HG02943 (cell line): ENCODE data around the gene IL15RA.
"Not testable (repeated sequence)": the region's sequence is repeated elsewhere in the genome, so short reads cannot be mapped to it uniquely, and the experiment has no call there.

Experiments used
- ATAC-seq: cut with Tn5 transposase; IDR thresholded peaks from one replicate; pipeline ENCODE4 v1.9.1; 2021; ENCODE audit warnings: mild to moderate bottlenecking, low read depth, moderate library complexity; ENCODE audit not compliant: unreplicated experiment

IL15RA gene

DNA sequence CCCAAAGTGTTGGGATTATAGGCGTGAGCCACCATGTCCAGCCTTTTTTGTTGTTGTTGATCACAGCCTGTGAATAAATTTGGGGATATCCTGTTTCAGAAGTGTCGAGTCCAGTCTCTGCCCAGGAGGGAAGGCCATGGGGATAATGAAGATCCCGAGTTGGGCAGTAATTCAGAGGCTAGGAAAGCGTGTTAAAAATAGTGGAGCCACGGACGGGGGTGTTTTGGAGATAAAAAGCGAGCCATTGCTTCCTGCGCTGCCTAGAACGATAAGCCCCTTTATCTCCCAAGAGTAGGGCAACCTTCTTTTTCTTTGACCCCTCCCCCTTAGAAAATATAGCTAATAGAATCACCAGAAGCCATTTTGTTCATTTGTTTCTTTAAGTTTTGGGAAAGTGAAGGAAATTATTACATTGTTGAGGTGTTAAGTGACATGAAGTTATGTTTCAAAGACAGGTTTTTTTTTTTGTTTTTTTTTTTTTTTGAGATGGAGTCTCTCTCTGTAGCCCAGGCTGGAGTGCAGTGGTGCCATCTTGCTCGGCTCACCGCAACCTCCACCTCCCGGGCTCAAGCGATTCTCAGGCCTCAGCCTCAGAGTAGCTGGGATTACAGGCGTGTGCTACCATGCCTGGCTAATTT is 43.3 kb downstream of the IL15RA start:
- no peak for ATAC-seq

DNA sequence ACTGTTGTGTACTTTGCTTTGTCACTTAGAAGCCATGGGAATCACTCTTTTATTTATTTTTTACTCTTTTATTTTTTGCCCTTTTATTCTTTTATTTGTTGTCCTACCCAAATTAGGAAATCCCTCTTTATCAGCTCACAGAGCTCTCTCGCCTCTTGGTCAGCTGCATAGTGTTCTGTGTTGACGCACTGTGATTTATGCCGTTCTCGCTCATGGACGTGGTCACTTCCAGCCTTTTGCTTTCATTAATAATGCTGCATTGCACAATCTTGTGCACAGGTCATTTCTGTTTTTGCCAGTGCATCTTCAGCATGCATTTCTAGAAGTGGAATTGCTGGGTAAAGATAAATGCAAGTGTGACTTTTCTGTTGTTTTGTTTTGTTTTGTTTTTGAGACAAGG is 45.0 kb downstream of the IL15RA start:
- ATAC-seq = no peak

DNA sequence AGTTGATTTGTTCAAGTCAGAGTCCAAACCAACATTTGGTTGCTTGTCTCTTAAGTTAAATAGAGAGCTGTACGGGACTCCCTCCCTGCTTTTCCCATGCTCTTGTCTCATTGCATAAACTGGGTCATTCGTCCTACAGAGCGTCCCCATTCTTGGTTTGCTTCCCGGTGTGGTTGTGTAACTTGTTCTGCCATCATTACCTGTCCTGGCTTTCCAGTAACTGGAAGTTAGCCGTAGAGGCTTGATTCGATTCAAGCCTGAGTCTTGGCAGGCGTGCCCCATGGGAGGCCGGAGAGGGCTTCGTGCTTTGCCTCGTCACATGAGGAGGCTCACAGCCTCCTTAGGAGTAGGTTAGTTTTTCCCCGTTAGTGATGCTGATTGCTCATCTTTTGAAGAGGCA is 47.1 kb downstream of the IL15RA start:
- ATAC-seq = no peak

DNA sequence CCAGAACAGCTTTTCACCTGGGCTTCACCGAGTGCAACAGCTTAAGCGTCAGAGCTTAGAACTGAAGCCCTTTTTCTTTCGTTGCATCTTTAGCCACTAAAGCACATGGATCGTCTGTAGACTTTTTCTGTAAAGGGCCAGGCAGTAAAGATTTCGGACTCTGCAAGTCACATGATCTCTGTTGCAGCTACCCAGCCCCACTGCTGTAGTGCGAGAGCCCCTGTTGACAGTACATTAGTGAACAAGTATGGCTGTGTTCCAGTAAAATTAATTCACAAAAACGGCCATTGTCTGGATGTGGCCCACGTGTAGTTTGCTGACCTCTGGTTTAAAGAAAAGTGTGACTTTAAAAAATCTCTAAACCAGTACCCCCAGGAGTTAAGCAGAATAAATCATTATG is 47.9 kb downstream of the IL15RA start:
- ATAC-seq = no peak

DNA sequence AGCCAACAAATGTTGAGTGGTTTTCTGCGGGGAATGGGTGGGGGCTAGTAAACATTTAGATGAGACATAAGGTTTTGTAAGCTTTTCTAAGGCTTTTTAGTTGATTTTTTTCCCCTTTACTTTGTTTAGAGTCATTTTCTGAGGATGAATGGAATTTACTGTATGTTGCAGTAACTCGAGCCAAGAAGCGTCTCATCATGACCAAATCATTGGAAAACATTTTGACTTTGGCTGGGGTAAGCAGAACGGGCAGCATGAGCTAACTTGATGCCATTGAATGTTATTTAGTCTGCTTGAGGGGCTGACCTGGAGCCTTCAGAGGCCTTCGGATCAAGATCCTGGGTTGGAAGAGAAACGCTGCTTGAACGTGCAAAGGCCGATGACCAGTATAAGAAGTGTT is 50.0 kb downstream of the IL15RA start:
- ATAC-seq = no peak

DNA sequence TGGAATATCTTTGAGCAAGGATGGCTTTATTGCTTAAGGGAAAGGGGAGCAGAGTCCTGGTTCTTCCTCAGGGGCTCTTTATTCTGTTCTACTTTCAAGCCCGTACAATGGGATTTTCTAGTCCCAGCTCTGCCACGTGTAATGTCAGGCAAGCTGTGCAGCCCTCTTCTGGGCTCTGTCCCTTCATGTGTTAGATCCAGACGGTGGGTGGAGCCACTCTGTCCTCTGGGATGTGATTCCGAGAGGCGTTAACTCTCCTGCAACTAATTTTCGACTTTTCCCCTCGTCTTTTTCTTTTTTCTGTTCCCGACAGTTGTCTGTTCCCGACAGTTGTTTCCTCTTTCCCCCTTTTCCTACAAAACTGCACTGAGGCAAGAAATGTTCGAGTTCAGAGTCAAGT is 52.5 kb downstream of the IL15RA start:
- ATAC-seq = no peak

DNA sequence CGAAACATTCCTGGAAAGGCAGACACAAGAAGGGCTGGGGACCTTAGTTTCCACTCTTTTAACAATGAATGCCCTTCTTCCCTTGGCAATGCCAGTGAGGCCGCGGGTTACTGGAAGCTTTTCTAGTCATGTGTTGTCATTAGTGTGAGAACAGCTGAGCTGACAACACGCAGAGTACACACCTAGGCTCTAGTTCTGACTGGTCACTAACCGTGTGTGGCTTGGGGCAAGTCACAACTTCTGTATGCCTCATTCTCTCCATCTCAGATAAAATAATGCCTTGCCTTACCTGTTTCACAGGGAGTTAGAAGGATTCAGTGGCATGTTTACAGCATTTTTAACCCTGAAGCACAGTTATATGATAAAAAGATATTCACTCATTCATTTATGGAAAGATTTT is 55.6 kb downstream of the IL15RA start:
- ATAC-seq = no peak

DNA sequence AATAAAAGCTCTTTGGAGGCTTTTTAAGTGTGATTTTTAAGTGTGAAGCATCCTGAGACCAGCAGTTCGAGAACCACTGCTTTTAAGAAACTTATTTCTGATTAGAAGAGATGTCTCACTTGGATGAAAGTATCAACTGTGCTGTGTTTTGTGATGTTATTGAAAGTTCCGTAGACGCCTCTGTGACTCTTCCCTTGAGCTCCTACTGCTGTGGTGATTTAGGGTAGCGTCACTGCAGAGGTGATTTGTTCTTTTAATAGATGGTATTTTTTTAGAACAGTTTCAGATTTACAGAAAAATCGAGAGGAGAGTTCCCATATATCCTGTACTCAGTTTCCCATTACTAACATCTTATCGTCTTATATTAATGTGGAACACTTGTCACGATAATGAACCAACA is 57.8 kb downstream of the IL15RA start:
- no peak for ATAC-seq

DNA sequence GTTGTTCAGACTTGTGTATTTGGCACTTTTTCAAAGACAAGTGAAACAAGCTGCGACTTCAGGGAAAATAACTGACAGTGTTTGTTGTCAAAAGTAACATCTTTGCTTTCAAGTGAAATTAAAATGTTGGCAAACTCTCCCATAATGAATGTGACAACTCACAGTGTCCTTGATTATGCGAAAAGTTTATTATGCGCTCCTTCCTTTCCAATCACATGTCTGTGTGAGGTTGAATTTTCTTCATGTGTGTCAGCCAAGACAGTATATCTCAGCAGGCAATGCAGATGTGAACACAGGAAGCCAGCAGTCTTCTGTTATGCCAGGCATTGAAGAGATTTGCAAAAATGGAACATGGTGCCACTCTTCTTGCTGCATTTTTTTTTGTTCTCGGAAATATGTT is 58.6 kb downstream of the IL15RA start:
- no peak for ATAC-seq

DNA sequence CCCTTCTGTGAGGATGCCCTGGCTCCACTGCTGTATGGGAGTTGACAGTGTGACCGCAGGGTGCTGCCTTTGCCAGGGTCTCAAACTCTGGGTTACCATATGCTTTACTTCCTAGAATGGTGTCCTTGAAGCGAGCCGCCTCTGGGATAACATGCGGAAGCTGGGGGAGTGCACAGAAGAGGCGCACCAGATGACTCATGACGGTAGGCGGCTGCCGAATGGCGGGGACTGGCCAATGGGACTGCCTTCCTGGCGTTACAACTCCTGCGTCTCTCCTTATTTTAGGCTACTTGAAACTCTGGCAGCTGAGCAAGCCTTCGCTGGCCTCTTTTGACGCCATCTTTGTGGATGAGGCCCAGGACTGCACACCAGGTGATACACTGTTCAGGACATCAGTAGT is 60.0 kb downstream of the IL15RA start:
- ATAC-seq = no peak

DNA sequence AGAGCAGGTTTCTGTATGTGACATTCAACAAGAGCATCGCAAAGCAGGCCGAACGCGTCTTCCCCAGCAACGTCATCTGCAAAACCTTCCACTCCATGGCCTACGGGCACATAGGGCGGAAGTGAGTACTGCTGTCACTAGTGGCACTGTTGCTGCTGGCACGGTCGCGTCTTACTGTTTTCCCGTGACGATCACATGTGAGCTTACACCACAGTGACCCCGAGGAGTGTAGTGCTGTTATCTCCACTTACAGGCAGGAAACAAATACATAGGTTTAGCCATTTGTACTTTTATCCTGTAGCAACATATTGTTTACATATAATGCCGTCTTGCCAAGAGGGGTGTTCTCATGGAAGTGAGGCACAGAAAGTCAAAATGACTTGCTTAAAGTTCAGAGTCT is 61.9 kb downstream of the IL15RA start:
- ATAC-seq = no peak

DNA sequence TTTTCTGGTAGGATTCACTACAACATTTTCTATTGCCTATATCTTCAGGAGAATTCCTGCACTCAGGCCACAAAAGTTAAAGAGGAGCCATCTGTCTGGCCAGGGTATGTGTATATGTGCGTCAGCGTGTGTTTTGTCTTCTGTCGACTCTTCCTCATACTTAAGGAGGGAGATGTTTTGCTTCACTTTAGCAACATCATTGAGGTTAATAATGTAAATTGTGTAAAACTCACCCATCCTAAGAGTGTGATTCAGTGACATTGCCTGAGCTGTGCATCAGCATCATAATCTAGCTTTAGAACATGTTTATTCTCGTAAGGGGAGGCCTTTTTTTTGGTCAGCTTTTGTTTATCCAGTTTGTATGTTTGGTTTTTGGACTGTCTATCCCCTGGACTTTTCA is 63.6 kb downstream of the IL15RA start:
- ATAC-seq = no peak

DNA sequence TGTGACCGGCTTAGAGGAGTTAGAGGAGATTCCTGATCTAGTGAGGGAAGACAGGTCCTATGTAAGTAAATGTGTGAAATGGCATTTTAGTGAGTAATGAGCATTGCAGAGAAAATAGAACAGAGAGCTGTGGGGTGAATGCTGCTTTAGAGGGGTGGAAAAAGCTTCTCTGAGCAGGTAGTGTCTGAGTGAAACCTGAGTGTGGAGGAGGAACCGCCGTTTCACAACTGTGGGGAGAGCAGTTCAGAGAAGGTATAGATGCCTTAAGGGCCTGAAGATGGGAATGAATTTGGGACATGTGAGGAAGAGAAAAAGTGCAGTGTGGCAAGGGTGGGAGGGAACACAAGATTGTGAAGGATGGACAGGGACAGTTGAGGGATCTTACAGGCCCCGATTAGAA is 65.7 kb downstream of the IL15RA start:
- ATAC-seq = no peak

DNA sequence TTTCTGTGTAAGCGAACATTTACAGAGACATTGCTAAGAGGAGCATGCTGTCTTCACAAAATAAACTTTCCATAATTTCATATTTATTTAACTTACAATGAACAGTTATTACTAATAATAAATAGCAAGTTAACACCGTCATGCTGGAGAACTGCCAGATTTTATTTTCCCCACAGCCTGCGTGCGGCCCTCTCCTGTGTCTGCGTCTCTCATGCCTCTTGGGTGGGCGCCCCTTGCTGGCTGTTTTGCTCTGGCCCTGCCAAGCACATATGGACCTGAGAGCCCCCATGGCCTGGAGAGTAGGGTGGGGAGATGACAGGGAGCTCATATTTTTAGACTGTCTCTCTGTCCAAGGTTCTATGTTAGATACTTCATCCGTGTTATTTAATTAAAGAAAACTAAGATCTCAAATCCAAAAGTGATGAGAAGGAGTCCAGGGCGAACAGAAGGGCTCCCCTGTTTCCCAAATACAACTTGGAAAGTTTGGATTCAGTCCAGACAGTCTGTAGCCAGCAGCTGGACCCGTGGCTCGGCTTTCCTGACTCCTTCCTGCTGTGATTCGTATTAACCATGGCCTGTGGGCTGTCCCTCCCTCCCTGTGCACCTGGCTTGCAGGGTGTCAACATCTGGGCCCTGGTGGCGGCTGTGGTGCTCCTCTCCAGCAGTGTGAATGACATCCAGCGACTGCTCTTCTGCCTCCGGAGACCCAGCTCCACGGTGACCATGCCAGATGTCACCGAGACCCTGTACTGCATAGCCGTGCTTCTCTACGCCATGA is 66.8 kb downstream of the IL15RA start:
- no peak for ATAC-seq

DNA sequence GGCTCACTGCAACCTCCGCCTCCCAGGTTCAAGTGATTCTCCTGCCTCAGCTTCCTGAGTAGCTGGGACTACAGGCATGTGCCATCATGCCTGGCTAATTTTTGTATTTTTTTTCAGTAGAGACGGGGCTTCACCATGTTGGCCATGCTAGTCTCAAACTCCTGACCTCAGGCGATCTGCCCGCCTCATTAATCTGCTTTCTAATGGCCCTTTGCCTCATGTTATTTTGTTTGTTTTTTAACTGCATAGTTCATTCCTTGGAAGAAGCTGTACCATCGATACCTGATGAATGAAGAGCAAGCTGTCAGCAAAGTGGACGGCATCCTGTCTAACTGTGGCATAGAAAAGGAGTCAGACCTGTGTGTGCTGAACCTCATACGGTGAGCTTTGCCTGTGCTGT is 68.7 kb downstream of the IL15RA start:
- not testable (repeated sequence) for ATAC-seq

DNA sequence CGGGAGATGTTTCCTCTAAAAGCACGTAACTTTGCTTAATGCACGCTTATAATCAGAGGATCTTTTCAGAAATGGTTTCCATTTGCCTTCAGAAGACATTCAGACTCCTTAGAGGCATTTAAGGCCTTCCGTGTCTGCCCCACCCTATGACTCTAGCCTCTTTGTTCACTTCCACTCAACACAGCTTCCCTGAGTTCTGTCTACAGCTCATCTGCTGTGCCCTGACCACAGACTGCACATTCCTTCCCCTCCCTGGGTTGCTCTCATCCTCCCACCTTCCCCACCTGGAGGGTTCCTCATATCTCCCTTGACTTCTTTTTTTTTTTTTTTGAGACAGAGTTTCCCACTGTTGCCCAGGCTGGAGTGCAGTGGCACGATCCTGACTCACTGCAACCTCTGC is 70.7 kb downstream of the IL15RA start:
- no peak for ATAC-seq

DNA sequence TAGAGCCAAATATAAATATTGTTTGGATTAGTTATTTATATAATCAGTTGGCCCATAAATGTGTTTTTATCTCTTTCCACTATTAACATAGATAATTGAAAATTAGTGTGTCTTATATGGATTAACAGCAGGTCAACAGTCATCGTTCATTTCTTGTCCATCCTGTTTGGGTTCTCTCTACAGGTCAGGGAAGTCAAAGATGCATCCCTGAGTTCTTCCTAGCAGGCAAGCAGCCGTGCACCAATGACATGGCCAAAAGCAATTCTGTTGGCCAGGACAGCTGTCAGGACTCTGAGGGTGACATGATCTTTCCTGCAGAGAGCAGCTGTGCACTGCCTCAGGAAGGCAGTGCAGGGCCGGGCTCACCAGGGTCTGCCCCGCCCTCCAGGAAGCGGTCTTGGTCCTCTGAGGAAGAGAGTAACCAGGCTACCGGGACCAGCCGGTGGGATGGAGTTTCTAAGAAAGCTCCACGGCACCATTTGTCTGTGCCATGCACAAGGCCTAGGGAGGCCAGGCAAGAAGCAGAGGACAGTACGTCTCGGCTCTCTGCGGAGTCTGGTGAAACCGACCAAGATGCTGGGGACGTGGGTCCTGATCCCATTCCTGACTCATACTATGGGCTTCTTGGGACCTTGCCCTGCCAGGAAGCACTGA is 71.4 kb downstream of the IL15RA start:
- ATAC-seq = no peak

DNA sequence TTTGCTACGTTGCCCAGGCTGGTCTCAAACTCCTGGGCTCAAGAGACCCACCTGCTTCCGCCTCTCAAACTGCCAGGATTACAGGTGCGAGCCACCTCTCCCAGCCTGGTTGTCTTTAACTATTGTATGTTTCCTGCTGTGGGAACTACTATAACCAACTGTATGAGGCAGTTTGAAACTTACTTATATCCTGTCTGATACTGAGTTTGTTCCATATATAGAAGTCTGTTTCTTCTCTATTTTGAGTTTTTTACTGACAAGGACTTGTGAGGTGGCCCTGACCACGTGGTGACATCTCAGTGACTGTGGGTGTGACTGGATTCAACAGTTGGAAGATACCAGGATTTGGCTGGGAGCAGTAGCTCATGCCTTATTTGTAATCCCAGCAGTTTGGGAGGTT is 73.1 kb downstream of the IL15RA start:
- peak; percentile 91 for ATAC-seq

DNA sequence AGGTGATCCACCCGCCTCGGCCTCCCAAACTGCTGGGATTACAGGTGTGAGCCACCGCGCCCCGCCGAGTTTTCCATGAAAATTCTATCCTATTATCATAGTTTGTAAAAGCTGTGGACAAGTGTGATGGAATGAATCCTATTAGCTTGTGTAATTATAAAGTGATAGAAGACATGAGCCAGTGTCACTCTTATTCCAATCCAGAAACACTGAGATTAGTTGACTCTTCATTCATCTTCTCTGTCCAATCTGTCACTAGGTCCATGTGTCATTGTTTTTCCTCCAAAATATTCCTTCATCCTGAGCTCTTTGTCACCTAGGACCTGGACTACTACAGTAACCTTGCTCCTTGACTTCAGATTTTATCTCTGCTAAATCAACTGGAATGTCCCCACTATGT is 73.8 kb downstream of the IL15RA start:
- no peak for ATAC-seq

DNA sequence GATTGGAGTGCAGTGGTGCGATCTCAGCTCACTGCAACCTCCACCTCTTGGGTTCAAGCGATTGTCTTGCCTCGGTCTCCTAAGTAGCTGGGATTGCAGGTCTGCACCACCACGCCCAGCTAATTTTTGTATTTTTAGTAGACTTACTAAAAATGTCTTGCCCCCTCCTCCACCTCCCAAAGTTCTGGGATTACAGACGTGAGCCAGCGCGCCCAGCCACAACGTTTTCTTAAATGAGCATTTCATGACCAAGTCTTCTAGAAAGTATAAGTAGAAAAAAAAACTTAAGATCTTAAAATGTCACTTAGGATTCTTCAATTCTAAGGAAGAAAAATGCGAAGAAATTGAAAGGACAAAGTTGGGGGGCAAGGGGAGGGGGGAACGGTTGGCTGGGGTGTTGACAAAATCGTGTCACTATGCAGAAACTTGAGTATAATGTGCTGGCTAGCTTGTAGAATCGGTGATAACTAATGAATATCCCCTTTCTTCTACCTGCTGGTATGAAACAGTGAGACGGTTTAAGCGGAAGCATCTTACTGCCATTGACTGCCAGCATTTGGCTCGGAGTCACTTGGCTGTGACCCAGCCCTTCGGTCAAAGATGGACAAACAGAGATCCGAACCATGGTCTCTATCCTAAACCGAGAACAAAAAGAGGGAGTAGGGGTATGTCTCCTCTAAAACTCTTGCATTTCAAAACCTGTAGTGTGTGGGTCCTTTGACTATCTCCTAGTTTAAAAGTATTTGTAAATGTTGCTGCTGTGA is 74.7 kb downstream of the IL15RA start:
- no peak for ATAC-seq
